ENCODE data around the gene MYO1B. TPM values are rescaled to one million over a fixed set of nuclear protein-coding genes. Genes with fewer than 3 reads are reported as not detected.

MYO1B gene
- total RNA-seq, 1 donor, result 177 TPM

DNA sequence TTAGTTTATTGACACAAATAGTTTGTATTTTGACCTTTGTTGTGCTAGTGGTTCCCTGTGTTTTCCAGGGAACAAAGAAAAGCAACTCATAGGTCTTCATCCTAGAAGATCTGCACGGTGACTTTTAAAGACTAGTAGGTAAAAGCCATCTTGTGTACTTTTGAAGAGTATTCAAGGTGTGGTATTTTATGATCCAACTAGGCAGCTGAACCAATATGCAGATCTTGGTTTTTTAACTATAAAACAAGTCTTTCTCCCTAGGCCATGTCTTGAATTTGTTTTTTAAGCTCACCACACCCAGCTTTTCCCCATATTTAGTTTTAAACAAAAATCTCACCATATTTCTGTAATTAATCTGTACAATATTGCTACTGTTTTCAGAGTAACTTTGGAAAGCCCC is 30.0 kb upstream of the MYO1B start:
- TF ChIP-seq, protein P1, sequence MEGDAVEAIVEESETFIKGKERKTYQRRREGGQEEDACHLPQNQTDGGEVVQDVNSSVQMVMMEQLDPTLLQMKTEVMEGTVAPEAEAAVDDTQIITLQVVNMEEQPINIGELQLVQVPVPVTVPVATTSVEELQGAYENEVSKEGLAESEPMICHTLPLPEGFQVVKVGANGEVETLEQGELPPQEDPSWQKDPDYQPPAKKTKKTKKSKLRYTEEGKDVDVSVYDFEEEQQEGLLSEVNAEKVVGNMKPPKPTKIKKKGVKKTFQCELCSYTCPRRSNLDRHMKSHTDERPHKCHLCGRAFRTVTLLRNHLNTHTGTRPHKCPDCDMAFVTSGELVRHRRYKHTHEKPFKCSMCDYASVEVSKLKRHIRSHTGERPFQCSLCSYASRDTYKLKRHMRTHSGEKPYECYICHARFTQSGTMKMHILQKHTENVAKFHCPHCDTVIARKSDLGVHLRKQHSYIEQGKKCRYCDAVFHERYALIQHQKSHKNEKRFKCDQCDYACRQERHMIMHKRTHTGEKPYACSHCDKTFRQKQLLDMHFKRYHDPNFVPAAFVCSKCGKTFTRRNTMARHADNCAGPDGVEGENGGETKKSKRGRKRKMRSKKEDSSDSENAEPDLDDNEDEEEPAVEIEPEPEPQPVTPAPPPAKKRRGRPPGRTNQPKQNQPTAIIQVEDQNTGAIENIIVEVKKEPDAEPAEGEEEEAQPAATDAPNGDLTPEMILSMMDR (IDR thresholded peaks at IDR 0.05; ENCODE audit: insufficient read depth, low read depth, low read length), result no peak
- no peak for DNase-seq (ENCODE audit: low read depth)
- no peak overlapping the region for H3K4me3 ChIP-seq (ENCODE audit: low read depth, low read length)

DNA sequence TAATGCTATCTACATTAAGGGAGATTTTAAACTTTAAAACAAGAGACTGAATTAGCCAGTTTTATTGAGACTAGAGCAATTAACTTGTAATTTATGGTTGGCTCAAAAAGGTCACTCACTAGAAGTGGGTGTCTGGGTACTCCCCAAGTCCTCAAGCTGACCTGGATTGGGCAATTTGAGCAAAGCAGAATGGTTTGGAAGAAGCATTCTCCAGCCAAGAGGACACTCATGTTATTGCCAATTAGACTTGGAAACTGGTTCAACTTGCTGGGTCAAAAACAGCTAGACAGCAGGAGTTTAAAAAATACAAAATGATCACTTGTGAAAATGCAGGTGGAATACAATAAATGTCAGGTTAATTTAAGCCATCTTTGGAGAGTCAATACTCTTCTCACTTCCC is 29.5 kb upstream of the MYO1B start:
- H3K4me3 ChIP-seq (ENCODE audit: low read depth, low read length), result no peak overlapping the region
- peak; percentile 57 for DNase-seq (ENCODE audit: low read depth)
- TF ChIP-seq, protein P1 (IDR thresholded peaks at IDR 0.05; ENCODE audit: insufficient read depth, low read depth, low read length), result no peak

DNA sequence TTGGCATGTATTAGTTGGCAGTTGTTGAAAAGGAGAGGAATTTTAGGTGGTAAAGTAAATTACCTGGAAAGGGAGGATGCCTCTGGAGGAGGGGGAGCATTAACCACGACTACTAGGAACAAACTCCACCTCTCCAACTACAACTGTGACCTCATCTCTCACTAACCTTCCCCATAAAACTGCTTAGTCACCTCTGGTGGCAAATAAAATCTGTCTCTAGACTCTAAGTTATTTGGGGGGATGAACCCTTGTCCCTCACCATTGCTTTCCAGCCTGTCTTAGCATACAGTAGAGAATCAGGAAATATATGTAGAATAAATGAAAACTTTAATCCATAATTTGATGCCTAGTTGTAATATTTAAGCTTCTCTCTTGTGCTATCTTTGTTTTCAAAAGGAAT is 27.6 kb upstream of the MYO1B start:
- TF ChIP-seq, protein P1 (IDR thresholded peaks at IDR 0.05; ENCODE audit: insufficient read depth, low read depth, low read length), result no peak
- DNase-seq (ENCODE audit: low read depth), result peak; percentile 73
- no peak overlapping the region for H3K4me3 ChIP-seq (ENCODE audit: low read depth, low read length)

DNA sequence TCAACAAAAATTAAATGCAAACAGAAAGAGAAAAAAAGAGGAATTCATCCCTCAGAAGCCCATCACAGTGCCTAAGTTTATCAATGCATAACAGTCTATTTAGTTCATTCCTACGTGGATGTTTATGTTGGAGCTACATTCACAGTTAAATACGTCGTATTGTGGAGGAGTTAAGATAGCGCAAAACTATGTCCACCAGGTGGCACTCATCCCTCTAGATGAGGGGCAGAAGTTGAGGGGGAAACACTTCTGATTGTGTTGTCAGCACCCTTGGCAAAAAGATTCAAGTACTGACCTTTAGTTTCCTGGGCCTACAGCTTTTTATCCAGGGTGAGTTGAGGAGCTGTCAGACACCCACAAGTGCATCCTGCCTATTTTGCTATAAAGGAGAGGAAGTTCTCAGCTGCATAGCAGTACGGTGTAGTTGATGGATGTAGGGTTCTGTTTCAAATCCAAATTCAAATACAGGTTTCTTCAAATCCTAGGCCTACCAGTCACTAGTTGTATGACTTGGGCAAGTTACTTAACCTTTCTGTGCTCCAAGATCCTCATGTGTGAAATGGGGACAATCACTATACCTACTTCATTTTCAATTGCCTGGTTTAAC is 26.8 kb upstream of the MYO1B start:
- no peak overlapping the region for H3K4me3 ChIP-seq (ENCODE audit: low read depth, low read length)
- TF ChIP-seq, protein P1 (IDR thresholded peaks at IDR 0.05; ENCODE audit: insufficient read depth, low read depth, low read length), result peak; percentile 69
- peak; percentile 76 for DNase-seq (ENCODE audit: low read depth)

DNA sequence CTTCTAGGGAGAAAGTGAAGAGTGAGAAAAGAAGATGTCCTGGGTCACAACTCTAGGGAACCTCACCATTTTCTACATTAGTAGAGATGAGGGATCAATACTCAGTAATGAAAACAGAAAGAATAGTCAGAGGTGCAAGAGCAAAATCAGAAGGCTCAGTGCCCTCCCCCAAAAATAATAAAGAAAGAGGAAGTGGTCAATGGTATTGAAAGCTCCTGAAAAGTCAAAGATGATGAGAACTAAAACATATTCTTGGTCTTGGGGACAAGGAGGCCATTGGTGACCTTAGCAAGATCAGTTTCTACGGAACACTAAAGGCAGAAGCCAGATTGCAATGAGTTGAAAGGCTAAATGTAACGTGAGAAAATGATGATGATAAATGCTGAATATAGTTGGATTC is 24.5 kb upstream of the MYO1B start:
- TF ChIP-seq, protein P1 (IDR thresholded peaks at IDR 0.05; ENCODE audit: insufficient read depth, low read depth, low read length), result no peak
- no peak overlapping the region for H3K4me3 ChIP-seq (ENCODE audit: low read depth, low read length)
- no peak for DNase-seq (ENCODE audit: low read depth)

DNA sequence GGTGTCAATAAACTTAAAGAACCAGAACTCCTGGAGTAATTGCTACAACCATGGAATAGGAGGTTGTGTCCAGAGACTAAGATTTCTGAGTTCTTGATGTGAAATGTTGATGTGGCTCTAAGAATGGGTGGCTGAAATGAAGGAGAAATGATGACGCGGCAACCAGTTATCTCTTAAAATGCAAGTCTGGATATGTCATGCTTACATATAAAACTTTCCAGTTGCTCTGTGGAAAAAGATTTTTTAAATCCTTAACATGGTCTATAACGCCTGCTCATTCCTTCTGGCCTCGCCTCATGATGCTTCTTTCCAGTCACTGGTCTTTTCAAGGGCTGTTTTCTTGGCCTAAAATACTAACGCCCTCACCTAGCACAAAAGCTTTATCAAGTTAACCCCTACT is 23.5 kb upstream of the MYO1B start:
- H3K4me3 ChIP-seq (ENCODE audit: low read depth, low read length), result no peak overlapping the region
- TF ChIP-seq, protein P1 (IDR thresholded peaks at IDR 0.05; ENCODE audit: insufficient read depth, low read depth, low read length), result no peak
- DNase-seq (ENCODE audit: low read depth), result peak; percentile 22

DNA sequence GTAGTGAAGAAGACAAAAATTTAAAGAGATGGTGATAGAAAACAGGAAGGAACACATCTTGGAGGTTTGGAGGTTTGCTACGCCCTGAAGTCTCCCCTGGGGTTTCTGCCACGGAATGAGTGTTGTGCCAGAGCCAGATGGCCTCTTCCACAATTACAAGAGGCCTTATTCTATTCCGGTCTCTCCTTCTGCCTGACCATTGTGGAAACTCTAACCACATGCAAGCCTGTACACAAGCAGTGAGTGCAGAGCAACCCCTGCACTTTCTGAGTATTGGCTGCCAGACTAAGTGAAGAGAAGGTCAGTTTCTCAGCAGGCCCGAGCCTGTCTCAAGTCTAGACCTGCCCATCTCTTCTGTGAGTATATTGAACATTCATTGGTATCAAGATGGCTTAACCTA is 22.7 kb upstream of the MYO1B start:
- H3K4me3 ChIP-seq (ENCODE audit: low read depth, low read length), result no peak overlapping the region
- peak; percentile 15 for DNase-seq (ENCODE audit: low read depth)
- TF ChIP-seq, protein P1 (IDR thresholded peaks at IDR 0.05; ENCODE audit: insufficient read depth, low read depth, low read length), result no peak
